Measurements from ENCODE around the gene TACSTD2. TPM values are rescaled to one million over a fixed set of nuclear protein-coding genes. Genes with fewer than 3 reads are reported as not detected.

TACSTD2 gene
- total RNA-seq, 1 experiment from 2014 or later = not detected

DNA sequence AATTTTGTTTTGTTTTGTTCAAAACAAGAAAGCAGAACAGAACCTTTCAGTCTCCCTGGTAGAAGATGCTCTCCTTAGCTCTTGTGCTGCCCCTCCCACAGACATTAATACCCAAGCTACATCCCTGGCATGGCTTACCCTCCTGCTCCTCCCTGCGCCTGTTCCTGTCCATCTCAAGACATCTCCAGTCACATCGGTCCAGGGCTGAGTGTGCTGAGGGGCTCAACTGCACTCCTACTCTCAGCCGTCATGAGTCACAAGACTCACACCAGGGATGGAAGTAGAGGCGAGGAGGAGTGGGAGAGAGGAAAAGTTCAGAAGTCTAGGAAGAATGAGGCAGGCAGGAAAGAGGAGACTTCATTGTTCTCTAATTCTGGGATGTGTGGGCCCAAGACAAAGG, 9.2 kb upstream of the TACSTD2 start:
- BruUV-seq (replicated peaks) = no TSS peak
- DNase-seq (ENCODE audit: low spot score) = no peak
- no peaks in the 10 kb centered on the region for H3K36me3 ChIP-seq (ENCODE audit: insufficient read depth, low read length, poor library complexity, severe bottlenecking)
- no peak for TF ChIP-seq EZH2 (IDR thresholded peaks at IDR 0.05; ENCODE audit: borderline replicate concordance, low read depth, low read length, poor library complexity, severe bottlenecking)
- TF ChIP-seq, protein P1, sequence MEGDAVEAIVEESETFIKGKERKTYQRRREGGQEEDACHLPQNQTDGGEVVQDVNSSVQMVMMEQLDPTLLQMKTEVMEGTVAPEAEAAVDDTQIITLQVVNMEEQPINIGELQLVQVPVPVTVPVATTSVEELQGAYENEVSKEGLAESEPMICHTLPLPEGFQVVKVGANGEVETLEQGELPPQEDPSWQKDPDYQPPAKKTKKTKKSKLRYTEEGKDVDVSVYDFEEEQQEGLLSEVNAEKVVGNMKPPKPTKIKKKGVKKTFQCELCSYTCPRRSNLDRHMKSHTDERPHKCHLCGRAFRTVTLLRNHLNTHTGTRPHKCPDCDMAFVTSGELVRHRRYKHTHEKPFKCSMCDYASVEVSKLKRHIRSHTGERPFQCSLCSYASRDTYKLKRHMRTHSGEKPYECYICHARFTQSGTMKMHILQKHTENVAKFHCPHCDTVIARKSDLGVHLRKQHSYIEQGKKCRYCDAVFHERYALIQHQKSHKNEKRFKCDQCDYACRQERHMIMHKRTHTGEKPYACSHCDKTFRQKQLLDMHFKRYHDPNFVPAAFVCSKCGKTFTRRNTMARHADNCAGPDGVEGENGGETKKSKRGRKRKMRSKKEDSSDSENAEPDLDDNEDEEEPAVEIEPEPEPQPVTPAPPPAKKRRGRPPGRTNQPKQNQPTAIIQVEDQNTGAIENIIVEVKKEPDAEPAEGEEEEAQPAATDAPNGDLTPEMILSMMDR (conservative IDR thresholded peaks at IDR 0.05; ENCODE audit: low read depth, low read length) = no peak
- H3K27me3 ChIP-seq (replicated peaks; ENCODE audit: insufficient read depth, low read depth, low read length, poor library complexity) = no peaks in the 10 kb centered on the region
- intact Hi-C loops (cut with micrococcal nuclease; ENCODE audit: unreplicated experiment) = no loop called here
- CTCF ChIA-PET = no interaction called here
- no peak overlapping the region for H3K4me3 ChIP-seq (ENCODE audit: low read depth, low read length, poor library complexity, severe bottlenecking)
- H3K27ac ChIP-seq (ENCODE audit: low read depth, low read length, poor library complexity, severe bottlenecking) = no peak overlapping the region
- H3K9me3 ChIP-seq (ENCODE audit: low read depth, low read length, poor library complexity, severe bottlenecking) = no peaks in the 10 kb centered on the region
- H3K4me1 ChIP-seq (ENCODE audit: insufficient read depth, low read length, poor library complexity, severe bottlenecking) = peaks cover 3% of the 10 kb centered on the region
- POLR2A ChIA-PET (ENCODE audit: low non-redundant PET) = no interaction called here

DNA sequence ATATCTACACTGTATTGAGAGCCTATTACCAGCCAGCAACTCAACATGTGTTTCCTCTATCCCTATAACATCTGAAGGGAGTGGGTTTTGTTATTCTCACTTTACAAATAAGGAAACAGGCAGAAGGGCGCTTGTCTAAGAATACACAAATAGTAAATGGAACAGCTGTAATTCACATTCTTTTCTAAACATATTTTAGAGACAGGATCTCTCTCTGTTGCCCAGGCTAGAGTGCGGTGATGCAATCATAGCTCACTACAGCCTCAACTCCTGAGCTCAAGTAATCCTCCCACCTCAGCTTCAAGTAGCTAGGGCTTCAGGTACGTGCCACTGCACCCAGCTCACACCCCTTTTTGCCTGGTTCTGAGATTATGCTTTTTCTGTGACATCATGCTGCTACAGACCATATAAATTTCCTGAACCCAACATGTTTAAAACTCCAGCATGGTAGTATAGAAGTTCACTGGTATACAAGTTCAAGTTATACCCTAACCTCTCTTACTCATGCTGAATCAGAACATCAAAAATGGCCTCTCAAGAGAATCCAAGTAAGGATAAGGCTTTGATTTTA, 8.6 kb upstream of the TACSTD2 start:
- no TSS peak for BruUV-seq (replicated peaks)
- intact Hi-C loops (cut with micrococcal nuclease; ENCODE audit: unreplicated experiment) = no loop called here
- Histone ChIP-seq H3K4me3 (ENCODE audit: low read depth, low read length, poor library complexity, severe bottlenecking) (no peak overlapping the region), H3K4me1 (ENCODE audit: insufficient read depth, low read length, poor library complexity, severe bottlenecking) (peaks cover 3% of the 10 kb centered on the region), H3K9me3 (ENCODE audit: low read depth, low read length, poor library complexity, severe bottlenecking) (no peaks in the 10 kb centered on the region), H3K27me3 (replicated peaks; ENCODE audit: insufficient read depth, low read depth, low read length, poor library complexity) (no peaks in the 10 kb centered on the region), H3K27ac (ENCODE audit: low read depth, low read length, poor library complexity, severe bottlenecking) (no peak overlapping the region), H3K36me3 (ENCODE audit: insufficient read depth, low read length, poor library complexity, severe bottlenecking) (no peaks in the 10 kb centered on the region)
- no peak for DNase-seq (ENCODE audit: low spot score)
- POLR2A ChIA-PET (ENCODE audit: low non-redundant PET) = no interaction called here
- TF ChIP-seq, protein P1 (conservative IDR thresholded peaks at IDR 0.05; ENCODE audit: low read depth, low read length) = no peak
- no peak for TF ChIP-seq EZH2 (IDR thresholded peaks at IDR 0.05; ENCODE audit: borderline replicate concordance, low read depth, low read length, poor library complexity, severe bottlenecking)
- CTCF ChIA-PET = no interaction called here

DNA sequence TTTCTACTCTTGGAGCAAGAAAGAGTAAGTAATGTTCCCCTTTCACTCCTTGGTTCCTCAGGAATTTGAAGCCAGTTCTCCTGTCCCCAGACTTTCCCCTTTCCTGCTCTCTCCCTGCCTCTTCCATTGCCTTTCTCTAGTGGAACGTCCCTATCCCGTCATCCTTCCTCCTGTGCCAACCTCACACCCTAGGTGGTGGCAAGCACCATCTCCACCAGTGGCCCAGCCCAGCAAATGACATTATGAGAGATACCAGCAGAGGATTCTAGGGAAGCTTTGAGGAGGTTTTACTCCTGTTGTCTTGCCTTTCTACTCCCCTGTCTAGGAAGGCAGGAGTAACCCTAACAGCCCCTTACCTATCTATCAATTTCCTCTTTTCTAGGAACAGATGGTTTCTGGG, 8.1 kb upstream of the TACSTD2 start:
- H3K27ac ChIP-seq (ENCODE audit: low read depth, low read length, poor library complexity, severe bottlenecking) = no peak overlapping the region
- BruUV-seq (replicated peaks) = no TSS peak
- POLR2A ChIA-PET (ENCODE audit: low non-redundant PET) = no interaction called here
- no peaks in the 10 kb centered on the region for H3K9me3 ChIP-seq (ENCODE audit: low read depth, low read length, poor library complexity, severe bottlenecking)
- no peaks in the 10 kb centered on the region for H3K27me3 ChIP-seq (replicated peaks; ENCODE audit: insufficient read depth, low read depth, low read length, poor library complexity)
- CTCF ChIA-PET = no interaction called here
- no peak for DNase-seq (ENCODE audit: low spot score)
- H3K4me3 ChIP-seq (ENCODE audit: low read depth, low read length, poor library complexity, severe bottlenecking) = no peak overlapping the region
- intact Hi-C loops (cut with micrococcal nuclease; ENCODE audit: unreplicated experiment) = no loop called here
- H3K4me1 ChIP-seq (ENCODE audit: insufficient read depth, low read length, poor library complexity, severe bottlenecking) = peaks cover 3% of the 10 kb centered on the region
- H3K36me3 ChIP-seq (ENCODE audit: insufficient read depth, low read length, poor library complexity, severe bottlenecking) = no peaks in the 10 kb centered on the region
- TF ChIP-seq EZH2 (IDR thresholded peaks at IDR 0.05; ENCODE audit: borderline replicate concordance, low read depth, low read length, poor library complexity, severe bottlenecking) = no peak
- TF ChIP-seq, protein P1 (conservative IDR thresholded peaks at IDR 0.05; ENCODE audit: low read depth, low read length) = no peak
